ENCODE results near the gene SMG6. TPM values are rescaled to one million over a fixed set of nuclear protein-coding genes. Genes with fewer than 3 reads are reported as not detected.

Gene SMG6
- total RNA-seq, 3 donors from 2014 or later = 27.9 to 36.1 (median 30.7) TPM

DNA sequence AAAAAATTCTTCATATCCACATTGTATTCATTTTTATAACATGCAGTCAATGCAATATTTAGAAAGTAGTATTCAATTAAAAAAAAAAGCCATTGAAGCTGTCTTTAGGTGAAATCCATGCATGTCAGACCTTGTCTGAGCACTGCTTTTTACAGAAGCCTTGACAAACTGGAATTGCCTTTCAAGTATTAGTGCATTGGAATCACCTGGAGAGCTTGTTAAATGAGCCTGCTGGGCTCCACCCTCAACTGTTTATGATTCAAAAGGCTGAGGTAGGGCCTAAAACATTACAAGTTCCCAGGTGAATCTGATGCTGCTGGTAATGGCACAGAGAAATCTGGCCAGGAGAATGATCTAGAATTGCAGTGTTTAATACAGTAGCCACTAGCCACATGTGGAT is 162.9 kb downstream of the SMG6 start:
- H3K27me3 Mint-ChIP-seq (ENCODE audit: low read depth) = no peaks in the 10 kb centered on the region
- H3K4me1 Mint-ChIP-seq (ENCODE audit: low read depth) = peaks cover 15% of the 10 kb centered on the region
- H3K36me3 Mint-ChIP-seq (ENCODE audit: insufficient read depth) = peaks cover 3% of the 10 kb centered on the region
- no peak overlapping the region for H3K4me3 Mint-ChIP-seq
- ATAC-seq (no peak), DNase-seq (no peak)
- no peaks in the 10 kb centered on the region for H3K9me3 Mint-ChIP-seq

DNA sequence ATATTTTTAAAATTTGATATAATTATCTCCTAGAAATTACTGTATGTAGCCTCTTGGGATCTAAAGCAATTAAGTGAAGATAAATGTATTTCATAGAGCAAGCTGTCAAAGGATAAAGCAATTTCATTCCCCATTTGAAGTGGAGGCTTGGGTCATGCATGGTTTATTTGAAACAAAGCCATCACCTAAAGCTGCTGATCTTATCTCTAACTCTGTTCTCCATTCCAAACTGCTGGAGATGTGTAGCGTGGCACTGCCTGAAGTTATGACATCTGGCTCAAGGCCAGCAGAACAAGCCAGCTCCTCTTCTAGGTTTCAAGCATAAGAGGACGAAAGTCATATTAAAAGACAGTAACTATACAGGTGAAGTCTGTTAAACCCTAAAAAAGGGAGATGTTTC is 164.8 kb downstream of the SMG6 start:
- peaks cover 3% of the 10 kb centered on the region for H3K36me3 Mint-ChIP-seq (ENCODE audit: insufficient read depth)
- H3K4me3 Mint-ChIP-seq = no peak overlapping the region
- DNase-seq (no peak), ATAC-seq (no peak)
- H3K4me1 Mint-ChIP-seq (ENCODE audit: low read depth) = peaks cover 15% of the 10 kb centered on the region
- no peaks in the 10 kb centered on the region for H3K27me3 Mint-ChIP-seq (ENCODE audit: low read depth)
- no peaks in the 10 kb centered on the region for H3K9me3 Mint-ChIP-seq

DNA sequence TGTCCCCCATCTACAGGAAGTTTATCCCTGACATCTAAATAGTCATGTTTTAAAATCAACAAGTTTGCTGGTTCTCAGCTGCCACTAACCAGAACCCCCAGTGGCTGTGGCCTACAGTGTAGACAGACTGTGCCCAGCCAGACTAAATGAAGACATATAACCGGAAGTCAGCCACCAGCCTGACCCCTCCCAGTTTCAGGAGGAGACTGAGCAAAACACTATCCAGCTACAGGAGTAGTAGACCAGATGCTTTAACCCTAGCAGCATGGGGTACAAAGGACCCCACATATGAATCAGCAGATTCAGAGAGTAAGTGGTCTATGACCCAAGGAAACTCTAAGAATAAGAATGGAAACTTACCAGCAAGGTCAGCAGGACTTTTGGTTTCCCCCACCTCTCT is 165.3 kb downstream of the SMG6 start:
- peak in 1 of 2 donors; percentile 50 for ATAC-seq
- DNase-seq = no peak
- Mint-ChIP-seq H3K9me3 (no peaks in the 10 kb centered on the region), H3K4me1 (ENCODE audit: low read depth) (peaks cover 15% of the 10 kb centered on the region), H3K36me3 (ENCODE audit: insufficient read depth) (peaks cover 3% of the 10 kb centered on the region), H3K27me3 (ENCODE audit: low read depth) (no peaks in the 10 kb centered on the region), H3K4me3 (no peak overlapping the region)

DNA sequence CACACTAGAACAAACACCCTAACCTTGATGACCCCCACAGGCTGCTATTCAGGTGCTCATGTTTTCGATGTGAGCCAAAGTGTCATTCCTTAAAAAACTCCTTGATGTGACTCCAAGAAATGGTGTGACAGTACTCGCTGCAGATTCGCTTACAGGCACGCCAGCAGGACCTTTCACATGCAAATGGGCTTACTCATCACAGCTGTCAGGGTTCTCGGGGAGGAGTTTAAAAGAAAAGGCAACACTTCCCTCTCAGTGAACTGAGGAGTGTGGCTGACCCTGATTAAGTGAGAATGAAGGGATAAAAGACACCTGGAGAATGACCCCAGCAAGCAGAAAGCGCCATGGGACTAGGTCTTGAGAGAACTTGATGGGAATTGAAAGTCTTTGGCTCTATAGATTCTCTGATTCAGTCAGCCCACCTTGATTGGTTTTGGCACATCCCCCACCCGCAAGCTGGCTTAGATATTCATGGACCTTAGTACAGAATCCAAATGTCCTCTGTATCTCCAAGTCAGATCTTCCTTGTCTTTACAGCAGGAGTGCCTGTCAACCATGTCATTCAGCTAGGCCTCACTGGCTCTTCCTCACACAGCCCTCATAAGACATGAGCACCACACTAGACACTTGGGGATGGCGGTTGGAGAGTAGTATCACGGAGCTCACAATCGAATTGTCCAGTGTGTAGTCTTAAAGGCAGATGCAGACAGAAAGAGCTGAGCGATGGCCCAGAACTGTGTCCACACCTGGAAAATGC is 166.1 kb downstream of the SMG6 start:
- ATAC-seq (no peak), DNase-seq (no peak)
- H3K4me3 Mint-ChIP-seq = no peak overlapping the region
- peaks cover 2% of the 10 kb centered on the region for H3K36me3 Mint-ChIP-seq (ENCODE audit: insufficient read depth)
- no peaks in the 10 kb centered on the region for H3K9me3 Mint-ChIP-seq
- H3K27me3 Mint-ChIP-seq (ENCODE audit: low read depth) = no peaks in the 10 kb centered on the region
- H3K4me1 Mint-ChIP-seq (ENCODE audit: low read depth) = peaks cover 15% of the 10 kb centered on the region

DNA sequence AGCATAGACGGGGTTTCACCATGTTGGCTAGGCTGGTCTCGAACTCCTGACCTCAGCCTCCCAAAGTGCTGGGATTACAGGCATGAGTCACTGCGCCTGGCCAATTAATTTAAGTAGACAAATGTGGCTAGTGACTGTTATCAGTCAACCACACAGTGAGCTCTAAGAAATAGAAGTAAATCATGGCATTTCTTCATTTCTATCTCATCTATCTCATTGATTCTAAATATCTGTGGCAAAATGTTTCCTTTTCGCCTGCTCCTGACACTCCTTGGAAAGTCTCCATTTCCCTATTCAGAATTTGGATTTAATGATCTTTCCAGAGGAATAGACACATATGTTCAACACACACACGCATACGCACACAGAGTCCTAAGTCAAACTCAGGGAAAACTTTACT is 167.3 kb downstream of the SMG6 start:
- no peak for DNase-seq
- peaks cover 15% of the 10 kb centered on the region for H3K4me1 Mint-ChIP-seq (ENCODE audit: low read depth)
- H3K27me3 Mint-ChIP-seq (ENCODE audit: low read depth) = no peaks in the 10 kb centered on the region
- no peak overlapping the region for H3K4me3 Mint-ChIP-seq
- peaks cover 4% of the 10 kb centered on the region for H3K36me3 Mint-ChIP-seq (ENCODE audit: insufficient read depth)
- no peak for ATAC-seq
- H3K9me3 Mint-ChIP-seq = no peaks in the 10 kb centered on the region

DNA sequence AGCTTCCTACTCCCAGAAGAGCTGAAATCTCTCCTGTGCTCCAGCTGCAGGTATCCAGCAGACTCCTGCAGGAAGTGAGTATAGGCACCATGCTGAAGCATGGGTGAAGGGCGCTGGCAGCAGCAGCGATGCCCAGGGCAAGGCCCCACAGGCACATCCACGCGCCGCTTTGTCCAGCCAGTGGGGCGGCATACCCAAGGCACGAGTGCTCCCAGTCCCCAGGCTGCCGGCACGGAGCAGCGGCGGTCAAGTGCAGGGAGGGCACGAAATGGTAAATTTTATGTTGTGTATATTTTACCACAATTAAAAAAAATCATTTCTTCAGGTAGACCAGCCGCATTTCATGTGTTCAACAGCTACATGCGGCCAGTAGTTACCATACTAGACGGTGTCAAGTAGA is 175.6 kb downstream of the SMG6 start:
- no peaks in the 10 kb centered on the region for H3K9me3 Mint-ChIP-seq
- no peak overlapping the region for H3K4me3 Mint-ChIP-seq
- DNase-seq (no peak), ATAC-seq (no peak)
- no peaks in the 10 kb centered on the region for H3K27me3 Mint-ChIP-seq (ENCODE audit: low read depth)
- H3K36me3 Mint-ChIP-seq (ENCODE audit: insufficient read depth) = peaks cover 10% of the 10 kb centered on the region
- H3K4me1 Mint-ChIP-seq (ENCODE audit: low read depth) = peaks cover 17% of the 10 kb centered on the region

DNA sequence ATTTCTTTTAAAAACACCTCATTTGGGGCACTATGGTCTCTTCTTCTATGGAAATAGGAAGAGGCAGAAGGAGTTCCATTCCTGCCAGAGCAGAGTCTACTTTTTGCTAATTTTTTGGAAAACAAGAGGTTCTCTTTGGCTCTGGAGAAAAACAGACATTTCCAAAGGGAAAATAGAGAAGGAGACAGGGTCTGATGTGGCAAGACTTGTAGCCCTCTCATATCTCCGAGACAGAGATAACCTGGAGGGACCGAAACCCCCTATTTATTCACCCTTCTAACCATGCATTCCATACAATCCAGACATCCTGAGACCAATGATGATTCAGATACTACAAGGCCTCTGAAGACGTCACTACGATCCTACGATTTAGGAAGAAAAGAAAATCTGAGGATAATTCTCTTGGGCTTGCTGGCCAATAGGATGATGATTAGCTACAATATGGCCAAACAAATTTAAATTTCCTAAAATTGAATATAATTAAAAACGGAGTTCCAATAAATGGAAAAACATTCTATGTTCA is 178.5 kb downstream of the SMG6 start:
- Mint-ChIP-seq H3K4me1 (ENCODE audit: low read depth) (peaks cover 19% of the 10 kb centered on the region), H3K36me3 (ENCODE audit: insufficient read depth) (peaks cover 8% of the 10 kb centered on the region), H3K9me3 (no peaks in the 10 kb centered on the region), H3K27me3 (ENCODE audit: low read depth) (no peaks in the 10 kb centered on the region), H3K4me3 (no peak overlapping the region)
- DNase-seq = no peak
- no peak for ATAC-seq

DNA sequence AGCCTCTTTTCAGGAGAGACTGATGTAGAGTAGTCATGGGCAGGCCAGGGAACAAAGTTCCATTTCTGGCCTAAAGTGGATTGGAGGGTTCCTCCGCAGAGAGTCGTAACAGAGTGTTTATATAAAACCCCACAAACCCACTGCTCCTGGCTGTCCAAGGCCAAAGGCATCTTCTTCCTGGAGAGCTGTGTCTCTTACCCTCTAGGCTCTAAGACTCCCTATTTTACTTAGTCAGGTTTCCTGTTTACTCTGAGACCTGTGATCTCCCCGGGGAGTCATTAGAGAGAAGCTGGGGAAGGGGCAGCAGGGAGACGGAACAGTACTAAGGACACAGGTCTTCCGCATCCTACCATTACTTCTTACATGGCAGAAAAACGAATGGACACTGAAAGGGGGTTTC is 179.2 kb downstream of the SMG6 start:
- no peaks in the 10 kb centered on the region for H3K27me3 Mint-ChIP-seq (ENCODE audit: low read depth)
- ATAC-seq (no peak), DNase-seq (no peak)
- H3K9me3 Mint-ChIP-seq = no peaks in the 10 kb centered on the region
- peaks cover 8% of the 10 kb centered on the region for H3K36me3 Mint-ChIP-seq (ENCODE audit: insufficient read depth)
- no peak overlapping the region for H3K4me3 Mint-ChIP-seq
- peaks cover 19% of the 10 kb centered on the region for H3K4me1 Mint-ChIP-seq (ENCODE audit: low read depth)

DNA sequence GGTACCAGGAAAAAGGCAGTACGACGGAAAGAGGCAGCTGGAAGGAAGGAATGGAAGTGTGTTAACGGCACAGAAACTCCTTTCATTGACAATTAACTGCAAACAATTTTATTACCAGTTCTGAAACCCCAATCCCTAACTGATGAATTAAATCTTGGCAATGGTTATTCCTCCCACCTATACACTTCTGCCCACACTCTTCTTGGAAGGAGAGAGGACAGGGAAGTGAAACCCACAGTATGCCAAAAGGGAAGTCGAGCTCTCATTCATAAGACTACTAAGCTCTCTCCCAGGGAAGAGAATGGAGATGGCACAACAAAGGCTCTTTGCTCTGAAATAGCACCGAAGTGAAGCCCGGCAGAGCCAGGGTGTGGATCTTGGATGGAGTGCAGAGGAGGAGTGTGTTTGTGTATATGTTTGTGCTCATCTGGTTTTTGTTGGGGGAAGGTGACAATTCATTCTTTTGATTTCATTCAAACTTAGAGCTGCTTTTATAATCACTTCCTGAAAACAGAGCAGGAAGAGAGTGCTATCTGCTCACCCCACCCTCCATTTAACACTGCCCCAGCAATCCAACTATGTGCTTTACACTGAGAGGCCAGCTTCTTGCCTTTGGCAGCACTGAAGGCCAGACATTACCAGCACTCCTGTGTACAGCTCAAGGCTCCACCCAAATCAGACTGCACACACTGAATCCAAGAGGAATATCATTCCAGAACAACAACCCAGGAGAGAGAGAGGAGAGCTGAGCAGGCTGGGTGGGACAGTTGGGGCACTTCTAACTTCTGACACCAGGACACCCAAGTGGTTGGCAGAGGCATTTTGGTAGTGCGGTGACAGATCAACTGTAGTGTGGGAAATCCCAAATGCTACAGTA is 180.0 kb downstream of the SMG6 start:
- Mint-ChIP-seq H3K4me3 (no peak overlapping the region), H3K4me1 (ENCODE audit: low read depth) (peaks cover 19% of the 10 kb centered on the region), H3K36me3 (ENCODE audit: insufficient read depth) (peaks cover 8% of the 10 kb centered on the region), H3K9me3 (no peaks in the 10 kb centered on the region), H3K27me3 (ENCODE audit: low read depth) (no peaks in the 10 kb centered on the region)
- ATAC-seq = peak in 1 of 2 donors; percentile 40
- DNase-seq = no peak

DNA sequence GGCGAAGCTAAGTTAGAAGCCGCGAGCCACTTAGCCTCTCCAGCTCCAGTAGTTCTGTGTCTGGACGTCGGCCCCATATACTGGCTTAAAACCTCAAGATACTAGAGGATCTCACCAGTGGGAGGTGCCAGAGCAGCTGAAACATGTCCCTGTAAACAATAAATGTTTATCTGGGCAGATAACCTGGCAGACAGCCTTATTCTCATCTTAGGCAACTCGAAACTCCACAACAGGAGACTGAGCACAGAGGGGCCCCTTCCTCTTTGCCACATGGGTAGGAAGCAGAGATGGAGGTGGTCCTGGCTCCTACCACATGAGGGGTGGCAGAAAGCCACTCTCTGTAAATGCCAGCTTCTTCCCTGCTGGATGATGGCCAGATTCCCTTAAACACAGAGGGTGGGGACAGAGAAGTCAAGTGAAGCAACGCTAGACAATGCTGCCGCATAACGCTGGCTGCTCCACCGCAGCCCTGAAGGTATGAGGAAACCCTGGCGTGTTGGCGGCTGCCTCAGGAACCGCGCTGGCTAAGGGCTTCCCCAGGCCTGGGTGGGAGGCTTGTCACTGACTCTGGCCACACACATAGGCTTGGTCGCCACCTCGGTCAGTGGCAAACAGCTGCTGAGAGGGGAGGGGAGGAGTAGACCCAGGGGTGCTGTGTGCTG is 180.8 kb downstream of the SMG6 start:
- peaks cover 8% of the 10 kb centered on the region for H3K36me3 Mint-ChIP-seq (ENCODE audit: insufficient read depth)
- H3K4me3 Mint-ChIP-seq = no peak overlapping the region
- no peaks in the 10 kb centered on the region for H3K27me3 Mint-ChIP-seq (ENCODE audit: low read depth)
- H3K9me3 Mint-ChIP-seq = no peaks in the 10 kb centered on the region
- no peak for DNase-seq
- peaks cover 19% of the 10 kb centered on the region for H3K4me1 Mint-ChIP-seq (ENCODE audit: low read depth)
- ATAC-seq = peak in 1 of 2 donors; percentile 21

DNA sequence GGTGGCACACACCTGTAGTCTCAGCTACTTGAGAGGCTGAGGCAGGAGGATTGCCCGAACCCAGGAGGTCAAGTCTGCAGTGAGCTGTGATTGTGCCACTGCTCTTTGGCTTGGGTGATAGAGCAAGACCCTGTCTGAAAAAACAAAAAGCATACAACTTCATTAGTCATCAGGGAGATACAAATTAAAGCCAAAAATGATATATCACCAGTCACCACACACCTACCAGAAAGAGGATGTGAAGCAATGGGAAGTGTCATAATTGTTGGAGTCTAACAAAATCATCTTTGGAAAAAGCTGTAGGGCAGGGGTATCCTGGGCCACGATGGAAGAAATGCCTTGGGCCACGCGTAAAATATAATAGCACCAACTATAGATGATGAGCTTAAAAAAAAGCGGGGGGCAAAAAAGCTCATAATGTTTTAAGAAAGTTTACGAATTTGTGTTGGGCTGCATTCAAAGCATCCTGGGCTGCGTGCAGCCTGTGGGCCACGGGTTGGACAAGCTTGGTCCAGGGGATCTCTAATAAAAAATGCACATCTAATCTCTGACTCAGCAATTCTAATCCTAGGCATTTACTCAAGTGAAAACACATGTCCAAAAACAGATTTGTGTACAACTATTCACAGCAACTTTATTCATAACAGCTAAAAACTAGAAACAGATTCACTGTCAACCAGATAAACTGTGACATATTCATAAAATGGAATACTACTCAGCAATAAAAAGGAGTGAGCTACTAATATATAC is 182.8 kb downstream of the SMG6 start:
- H3K4me1 Mint-ChIP-seq (ENCODE audit: low read depth) = peaks cover 19% of the 10 kb centered on the region
- no peak for ATAC-seq

DNA sequence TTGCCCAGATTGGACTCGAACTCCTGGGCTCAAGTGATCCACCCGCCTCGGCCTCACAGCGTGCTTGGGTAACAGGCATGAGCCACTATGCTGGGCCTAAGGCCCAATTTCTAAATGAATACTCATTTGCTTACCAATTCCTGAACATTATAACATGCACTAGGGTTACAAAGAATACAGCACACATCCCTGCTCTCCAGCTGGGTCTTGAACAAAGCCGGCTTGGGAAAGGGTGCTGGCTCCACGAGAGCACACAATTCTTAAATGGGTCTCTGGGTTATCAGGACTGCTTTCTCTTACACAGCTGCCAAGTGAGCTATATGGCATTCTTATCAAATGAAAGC is 190.3 kb downstream of the SMG6 start:
- Mint-ChIP-seq H3K27me3 (ENCODE audit: low read depth) (no peaks in the 10 kb centered on the region), H3K4me1 (ENCODE audit: low read depth) (no peaks in the 10 kb centered on the region), H3K36me3 (ENCODE audit: insufficient read depth) (peaks cover 4% of the 10 kb centered on the region), H3K4me3 (no peak overlapping the region), H3K9me3 (no peaks in the 10 kb centered on the region)
- ATAC-seq = no peak
- DNase-seq = no peak

More for the DNA sequence above, 182.8 kb downstream of the SMG6 start:
- H3K9me3 Mint-ChIP-seq = no peaks in the 10 kb centered on the region
- no peaks in the 10 kb centered on the region for H3K27me3 Mint-ChIP-seq (ENCODE audit: low read depth)
- H3K4me3 Mint-ChIP-seq = no peak overlapping the region
- DNase-seq = no peak
- peaks cover 4% of the 10 kb centered on the region for H3K36me3 Mint-ChIP-seq (ENCODE audit: insufficient read depth)

DNA sequence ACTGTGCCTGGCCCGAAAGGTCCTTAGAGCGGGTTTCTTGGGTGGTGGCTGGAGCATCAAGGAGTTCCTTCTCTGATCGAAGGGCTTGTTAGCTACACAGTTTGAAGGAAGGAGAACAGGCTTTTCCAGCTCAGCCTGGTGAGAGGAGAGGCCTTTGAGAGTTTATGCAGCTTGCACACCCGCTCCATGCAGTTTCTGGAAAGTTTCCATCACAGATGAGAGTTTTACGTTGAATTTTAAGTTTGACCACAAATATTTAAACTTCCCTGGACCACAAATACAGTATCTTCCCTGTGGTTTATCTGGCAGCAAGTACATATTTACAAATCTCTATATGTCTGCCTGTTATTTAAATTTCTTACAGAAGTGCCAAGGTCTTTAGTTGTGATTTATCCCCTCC is 191.9 kb downstream of the SMG6 start:
- Mint-ChIP-seq H3K27me3 (ENCODE audit: low read depth) (no peaks in the 10 kb centered on the region), H3K9me3 (no peaks in the 10 kb centered on the region), H3K4me3 (no peak overlapping the region), H3K36me3 (ENCODE audit: insufficient read depth) (peaks cover 7% of the 10 kb centered on the region), H3K4me1 (ENCODE audit: low read depth) (no peaks in the 10 kb centered on the region)
- no peak for DNase-seq
- no peak for ATAC-seq

DNA sequence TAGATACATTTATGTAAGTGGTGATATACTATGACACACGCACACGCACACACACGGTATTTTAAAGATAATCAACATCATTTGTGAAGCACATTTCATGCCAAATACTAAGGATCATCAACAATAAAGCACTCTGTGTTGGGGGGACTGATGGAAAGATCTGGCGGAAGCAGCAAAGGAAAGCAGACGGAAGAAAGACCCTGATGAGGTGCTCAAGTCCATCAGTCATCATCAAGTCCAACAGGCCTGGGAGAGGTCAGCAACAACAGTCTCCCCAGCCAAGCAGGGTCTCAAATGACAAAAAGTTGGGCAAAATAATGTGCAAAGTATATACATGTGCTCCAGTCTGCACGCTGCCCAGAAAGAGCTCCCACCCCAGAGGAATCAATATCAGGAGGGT is 193.1 kb downstream of the SMG6 start:
- Mint-ChIP-seq H3K27me3 (ENCODE audit: low read depth) (no peaks in the 10 kb centered on the region), H3K4me1 (ENCODE audit: low read depth) (no peaks in the 10 kb centered on the region), H3K9me3 (no peaks in the 10 kb centered on the region), H3K36me3 (ENCODE audit: insufficient read depth) (peaks cover 9% of the 10 kb centered on the region), H3K4me3 (no peak overlapping the region)
- no peak for ATAC-seq
- no peak for DNase-seq
